ENCODE results near the gene PELO. TPM values are rescaled to one million over a fixed set of nuclear protein-coding genes. Genes with fewer than 3 reads are reported as not detected.

PELO gene
- total RNA-seq, 1 donor from 2014 or later, result 82.4 TPM

GRCh38 chr5:52760695-52761366, 26.9 kb upstream of the PELO start:
- Mint-ChIP-seq H3K27me3 (ENCODE audit: unreplicated experiment) (no peaks in the 10 kb centered on the region), H3K4me1 (ENCODE audit: unreplicated experiment) (peaks cover 51% of the 10 kb centered on the region), H3K36me3 (ENCODE audit: unreplicated experiment) (no peaks in the 10 kb centered on the region), H3K4me3 (ENCODE audit: unreplicated experiment) (no peak overlapping the region), H3K27ac (ENCODE audit: unreplicated experiment) (no peak overlapping the region), H3K9me3 (ENCODE audit: unreplicated experiment) (no peaks in the 10 kb centered on the region)
- DNase-seq (ENCODE audit: extremely low spot score, unreplicated experiment), result no peak
- TF ChIP-seq CTCF (IDR thresholded peaks at IDR 0.05), result no peak

GRCh38 chr5:52767217-52767743, 20.4 kb upstream of the PELO start:
- H3K4me3 Mint-ChIP-seq (ENCODE audit: unreplicated experiment), result no peak overlapping the region
- no peaks in the 10 kb centered on the region for H3K36me3 Mint-ChIP-seq (ENCODE audit: unreplicated experiment)
- DNase-seq (ENCODE audit: extremely low spot score, unreplicated experiment), result no peak
- no peaks in the 10 kb centered on the region for H3K27me3 Mint-ChIP-seq (ENCODE audit: unreplicated experiment)
- no peak for TF ChIP-seq CTCF (IDR thresholded peaks at IDR 0.05)
- H3K4me1 Mint-ChIP-seq (ENCODE audit: unreplicated experiment), result peaks cover 3% of the 10 kb centered on the region
- H3K27ac Mint-ChIP-seq (ENCODE audit: unreplicated experiment), result no peak overlapping the region
- no peaks in the 10 kb centered on the region for H3K9me3 Mint-ChIP-seq (ENCODE audit: unreplicated experiment)

- no peak for DNase-seq (ENCODE audit: extremely low spot score, unreplicated experiment)
- Mint-ChIP-seq H3K9me3 (ENCODE audit: unreplicated experiment) (no peaks in the 10 kb centered on the region), H3K27me3 (ENCODE audit: unreplicated experiment) (peaks cover 1% of the 10 kb centered on the region), H3K4me1 (ENCODE audit: unreplicated experiment) (no peaks in the 10 kb centered on the region), H3K4me3 (ENCODE audit: unreplicated experiment) (no peak overlapping the region), H3K36me3 (ENCODE audit: unreplicated experiment) (no peaks in the 10 kb centered on the region), H3K27ac (ENCODE audit: unreplicated experiment) (no peak overlapping the region)
- no peak for TF ChIP-seq CTCF (IDR thresholded peaks at IDR 0.05)
These were observed 19.8 kb upstream of the PELO start for GRCh38 chr5:52767766-52768480.

- peaks cover 1% of the 10 kb centered on the region for H3K27me3 Mint-ChIP-seq (ENCODE audit: unreplicated experiment)
These were observed 18.7 kb upstream of the PELO start for GRCh38 chr5:52769061-52769460.

More at GRCh38 chr5:52769061-52769460, 18.7 kb upstream of the PELO start:
- Mint-ChIP-seq H3K9me3 (ENCODE audit: unreplicated experiment) (no peaks in the 10 kb centered on the region), H3K4me3 (ENCODE audit: unreplicated experiment) (no peak overlapping the region), H3K27ac (ENCODE audit: unreplicated experiment) (no peak overlapping the region), H3K4me1 (ENCODE audit: unreplicated experiment) (peaks cover 2% of the 10 kb centered on the region), H3K36me3 (ENCODE audit: unreplicated experiment) (no peaks in the 10 kb centered on the region)
- DNase-seq (ENCODE audit: extremely low spot score, unreplicated experiment), result no peak
- TF ChIP-seq CTCF (IDR thresholded peaks at IDR 0.05), result no peak
